ENCODE data around the gene ENKUR.

GRCh38 chr10:24958091-24958720 lies 57.8 kb downstream of the ENKUR start:
- no peak for TF ChIP-seq CTCF (IDR thresholded peaks at IDR 0.05; ENCODE audit: borderline replicate concordance, extremely low read depth, low read length, poor library complexity, severe bottlenecking)
- no peak for TF ChIP-seq EZH2 (IDR thresholded peaks at IDR 0.05; ENCODE audit: borderline replicate concordance, low read depth, low read length, severe bottlenecking)

Data from DND-41 (cell line).